GM10266 (cell line): Measurements from ENCODE around the gene HBA1.
"Not testable (repeated sequence)": the region's sequence is repeated elsewhere in the genome, so short reads cannot be mapped to it uniquely, and the experiment has no call there.

Experiments
- DNase-seq: peaks from one replicate; pipeline ENCODE4 v3.0.0; 2012; ENCODE audit errors: extremely low spot score
- CTCF ChIP-seq: IDR thresholded peaks from 2 replicates; pipeline ENCODE4 v1.5.1; 2012; ENCODE audit warnings: mild to moderate bottlenecking, low read depth; ENCODE audit not compliant: control insufficient read depth, insufficient read depth; ENCODE audit errors: missing control alignments

Gene HBA1

GRCh38 chr16:176477-177382 is at the start of gene HBA1:
Gene HBA1, plus strand, starts transcription at chr16:176680. Its CDS starts 37 bp downstream, at chr16:176717.
- not testable (repeated sequence) for DNase-seq

DNA sequence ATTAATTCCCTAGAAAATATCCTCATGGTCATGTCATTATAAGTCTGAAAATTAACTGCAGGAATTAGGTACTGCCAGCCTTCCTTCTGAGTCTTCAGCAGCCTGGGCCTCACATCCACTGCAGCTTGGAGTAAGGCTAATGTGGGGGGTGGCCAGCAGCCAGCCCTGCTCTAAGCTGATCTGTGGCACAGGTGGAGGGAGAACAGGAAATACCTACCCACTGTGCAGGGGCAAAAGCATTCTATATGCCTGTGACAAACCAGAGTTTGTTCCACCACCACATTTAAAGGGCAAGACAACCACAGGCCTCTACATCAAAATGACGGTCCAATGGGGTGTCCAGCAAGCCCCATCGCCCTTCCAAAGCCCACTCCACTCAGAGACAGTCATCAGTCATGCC is 47.4 kb upstream of the HBA1 start:
- TF ChIP-seq CTCF = no peak

DNA sequence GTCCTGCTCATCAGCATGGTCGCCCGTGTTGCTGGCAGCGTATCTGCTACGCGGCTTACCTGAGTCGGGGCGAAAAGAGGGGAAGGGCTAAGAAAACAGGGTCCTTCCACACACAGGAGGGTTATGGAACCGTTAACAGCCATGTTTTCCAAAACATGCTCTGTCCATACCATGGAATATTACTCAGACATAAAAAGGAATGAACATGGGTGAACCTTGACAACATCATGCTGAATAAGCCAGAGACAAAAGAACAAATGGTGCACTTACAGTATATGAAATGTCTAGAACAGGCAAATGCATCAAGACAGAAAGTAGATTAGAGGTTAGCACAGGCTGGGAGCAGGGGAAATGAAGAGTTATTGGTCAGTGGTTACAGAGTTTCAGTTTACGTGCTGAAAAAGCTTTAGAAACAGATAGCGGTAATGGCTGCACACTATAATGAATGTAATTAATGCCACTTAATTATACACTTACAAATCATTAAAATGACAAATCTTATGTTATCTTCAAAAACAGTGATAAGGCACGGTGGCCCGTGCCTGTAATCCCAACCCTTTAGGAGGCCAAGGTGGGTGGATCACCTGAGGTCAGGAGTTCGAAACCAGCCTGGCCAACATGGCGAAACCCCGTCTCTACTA is 45.8 kb upstream of the HBA1 start:
- TF ChIP-seq CTCF = no peak
- no peak for DNase-seq

More for the DNA sequence above, 47.4 kb upstream of the HBA1 start:
- no peak for DNase-seq

- TF ChIP-seq CTCF = no peak
- no peak for DNase-seq
Measured at GRCh38 chr16:132120-132519, 44.4 kb upstream of the HBA1 start.

DNA sequence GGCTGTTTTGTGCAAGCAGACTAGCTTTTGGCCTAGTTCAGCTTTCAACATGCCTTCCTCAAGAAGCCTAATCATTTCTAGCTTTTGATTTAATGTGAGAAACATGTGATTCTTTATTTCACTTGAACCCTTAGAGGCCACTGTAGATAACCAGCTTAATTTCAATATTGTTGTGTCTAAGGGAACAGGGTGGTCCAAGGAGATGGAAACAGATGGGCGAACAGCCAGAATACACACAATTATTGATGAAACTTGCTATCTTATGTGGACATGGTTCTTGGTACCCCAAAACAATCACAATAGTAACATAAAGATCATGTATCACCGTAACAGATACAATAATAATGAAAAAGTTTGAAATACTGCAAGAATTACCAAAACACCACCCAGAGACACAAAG is 42.8 kb upstream of the HBA1 start:
- TF ChIP-seq CTCF = no peak
- no peak for DNase-seq

DNA sequence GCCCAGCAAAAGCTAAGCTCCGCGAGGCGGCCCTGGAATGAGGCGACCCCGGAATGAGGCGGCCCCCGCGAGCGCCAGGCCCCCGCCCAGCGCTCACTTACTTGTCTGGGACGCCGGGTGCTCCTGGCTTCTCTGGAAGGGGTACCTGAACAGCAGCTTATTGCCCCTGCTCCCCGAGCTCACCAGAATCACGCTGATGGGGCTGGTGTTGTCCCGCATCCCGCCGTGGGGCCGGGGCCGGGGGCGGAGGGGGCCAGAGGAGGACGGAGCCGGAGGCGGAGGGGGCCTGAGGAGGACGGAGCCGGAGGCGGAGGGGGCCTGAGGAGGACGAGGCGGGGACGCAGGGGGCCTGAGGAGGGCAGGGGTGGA is 38.4 kb upstream of the HBA1 start:
- no peak for TF ChIP-seq CTCF
- DNase-seq = no peak

DNA sequence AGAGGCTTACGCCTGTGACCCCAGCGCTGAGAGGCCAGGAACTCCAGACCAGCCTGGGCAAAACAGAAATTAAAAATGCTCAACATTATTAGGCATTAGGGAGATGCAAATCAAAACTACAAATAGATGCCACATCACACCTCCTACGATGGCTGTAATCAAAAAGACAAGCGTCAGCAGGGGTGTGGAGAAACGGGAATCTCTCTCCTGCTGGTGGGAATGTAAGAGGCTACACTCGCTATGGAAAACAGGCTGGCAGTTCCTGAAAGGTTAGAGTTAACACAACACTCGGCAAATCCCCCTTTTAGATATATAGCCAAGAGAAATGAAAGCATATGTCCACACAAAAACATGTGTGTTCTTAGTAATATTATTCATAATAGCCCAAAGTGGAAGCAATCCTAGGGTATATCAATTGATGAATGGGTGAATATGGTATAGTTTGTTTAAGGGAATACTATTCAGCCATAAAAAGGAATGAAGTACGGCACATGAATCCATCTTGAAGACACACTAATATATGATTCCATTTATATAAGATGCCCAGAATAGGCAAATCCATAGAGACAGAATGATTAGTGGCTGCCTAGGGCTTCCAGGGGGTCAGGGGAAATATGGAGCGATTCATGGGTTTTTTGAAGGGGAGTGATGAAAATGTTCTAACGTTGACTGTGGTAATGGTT is 36.2 kb upstream of the HBA1 start:
- no peak for TF ChIP-seq CTCF
- DNase-seq = no peak
